ACHN (cell line): ENCODE results near the gene NRXN2.
"Not testable (repeated sequence)": the region's sequence is repeated elsewhere in the genome, so short reads cannot be mapped to it uniquely, and the experiment has no call there.

Experiments used
- DNase-seq: peaks from one replicate; pipeline ENCODE4 v3.0.0-alpha.2; 2015
- in situ Hi-C: cut with HindIII; loops from 2 replicates; pipeline ENCODE4 v1.10.0; 2017; ENCODE audit warnings: low sequenced_read_pairs, low pct_ligation_motif_present, low pct_unique_long_range_greater_than_20kb

Gene NRXN2

DNA sequence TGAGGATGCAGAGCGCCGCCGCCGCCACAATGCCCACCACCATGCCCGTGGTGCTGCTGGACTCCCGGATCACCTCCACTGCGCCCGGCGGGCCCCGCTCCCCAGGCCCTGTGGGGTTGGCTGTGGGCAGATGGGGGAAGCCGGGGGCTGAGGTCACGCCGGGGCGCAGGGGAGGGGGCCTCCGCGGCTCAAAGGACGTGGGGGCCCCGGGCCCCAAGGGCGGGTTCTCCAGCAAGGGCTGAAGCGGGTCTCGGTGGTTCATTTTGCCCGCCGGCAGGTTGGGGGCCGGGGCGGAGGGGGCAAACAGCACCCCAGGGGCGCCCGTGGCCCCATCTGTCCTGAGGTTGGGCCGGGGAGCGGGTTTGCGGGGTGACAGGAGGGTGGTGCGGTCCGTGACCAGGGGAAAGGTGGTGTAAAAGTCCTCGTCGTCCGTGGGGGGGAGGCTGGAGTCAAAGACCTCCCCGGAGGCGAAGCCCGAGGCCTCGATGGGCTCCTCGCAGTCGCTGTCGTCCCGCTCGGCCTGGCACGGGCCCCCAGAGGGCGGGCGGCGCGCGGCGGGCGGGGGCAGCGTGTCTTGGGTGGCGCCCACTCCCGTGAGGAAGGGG, 115.5 kb downstream of the NRXN2 start:
- in situ Hi-C loops = no loop called here
- DNase-seq = no peak

DNA sequence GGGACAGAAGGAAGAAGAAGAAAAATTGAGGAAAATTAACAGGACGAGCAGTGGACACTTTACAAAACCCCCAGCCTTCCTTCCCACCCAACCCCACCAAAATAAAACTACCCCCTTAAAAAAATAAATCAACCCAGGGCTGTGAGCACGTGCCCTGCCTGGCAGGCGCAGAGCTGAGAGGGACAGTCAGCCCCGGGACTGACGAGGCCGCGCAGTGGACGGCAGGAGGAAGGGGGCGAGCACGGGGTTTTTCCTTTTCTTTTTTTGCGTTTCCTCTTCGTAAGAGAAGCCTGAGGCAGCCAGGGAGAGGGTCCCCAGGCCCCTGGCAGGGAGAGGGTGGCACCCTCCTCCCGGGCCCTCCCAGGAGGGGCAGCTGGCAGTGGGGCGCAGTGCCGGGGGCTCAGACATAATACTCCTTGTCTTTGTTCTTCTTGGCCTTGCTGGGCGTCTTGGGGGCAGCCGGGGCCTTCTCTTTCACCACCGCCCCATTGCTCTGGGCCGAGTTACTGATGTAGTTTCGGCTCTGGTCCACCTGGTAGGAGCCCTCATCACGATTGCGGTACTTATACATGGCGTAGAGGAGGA, 116.1 kb downstream of the NRXN2 start:
- in situ Hi-C loops = no loop called here
- DNase-seq = no peak

DNA sequence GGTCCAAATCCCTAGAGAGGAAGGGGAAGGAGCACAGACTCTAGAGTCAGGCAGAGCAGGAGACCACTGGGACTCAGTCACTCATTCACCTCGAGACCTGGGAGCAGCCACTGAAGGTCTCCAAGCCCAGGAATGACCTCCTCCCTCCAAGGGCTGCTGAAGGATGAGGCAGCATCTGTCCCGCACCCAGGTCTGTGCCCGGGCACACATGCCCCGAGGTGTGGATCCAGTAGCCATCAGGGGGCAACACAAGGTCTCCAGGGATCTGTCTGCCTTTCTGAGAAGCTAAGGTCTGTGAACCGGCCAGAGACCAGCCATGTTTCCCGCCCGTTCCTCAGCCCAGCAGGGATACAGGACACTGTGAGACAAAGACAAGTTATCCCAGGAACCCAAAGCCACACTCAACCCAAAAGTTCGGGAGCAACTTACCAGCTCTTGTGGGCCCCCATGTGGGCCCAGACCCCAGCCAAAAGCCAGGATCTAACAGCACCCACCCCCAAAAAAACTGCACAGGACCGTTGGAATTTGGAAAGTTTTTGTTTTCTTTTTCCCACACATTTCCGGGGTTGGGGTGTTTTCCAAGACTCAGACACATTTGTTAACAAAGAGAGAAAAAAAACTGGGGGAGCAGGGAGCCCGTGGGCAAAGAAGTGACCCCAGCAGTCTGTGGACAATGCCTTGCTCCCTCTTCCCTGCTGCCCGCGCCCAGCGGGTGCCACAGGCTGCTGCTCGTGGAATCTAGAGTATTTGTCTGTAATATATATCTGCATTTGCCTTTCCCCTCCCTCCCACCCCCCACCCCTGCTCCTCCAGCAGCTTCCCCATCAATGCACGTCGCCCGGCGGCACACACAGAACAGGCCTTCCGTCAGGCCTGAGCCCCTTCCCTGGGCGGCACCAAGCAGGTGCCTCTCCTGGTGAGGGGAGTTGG, 117.1 kb downstream of the NRXN2 start:
- in situ Hi-C loops = no loop called here
- no peak for DNase-seq

DNA sequence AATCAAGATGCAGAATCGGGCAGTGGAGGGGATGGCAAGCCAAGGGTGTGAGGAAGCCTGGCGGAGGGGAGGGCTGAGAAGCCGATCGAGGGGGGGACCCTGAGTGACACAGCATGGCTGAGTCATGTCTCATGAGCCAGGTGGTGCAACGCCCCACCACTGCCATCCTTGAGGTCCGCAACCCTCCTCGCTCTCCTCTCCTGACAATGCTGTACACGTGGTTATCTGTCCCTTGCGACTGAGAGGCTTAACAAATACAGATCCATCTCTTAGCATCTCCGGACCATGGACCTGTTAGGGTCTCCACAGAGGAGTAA, 117.8 kb downstream of the NRXN2 start:
- in situ Hi-C loops = no loop called here
- no peak for DNase-seq

DNA sequence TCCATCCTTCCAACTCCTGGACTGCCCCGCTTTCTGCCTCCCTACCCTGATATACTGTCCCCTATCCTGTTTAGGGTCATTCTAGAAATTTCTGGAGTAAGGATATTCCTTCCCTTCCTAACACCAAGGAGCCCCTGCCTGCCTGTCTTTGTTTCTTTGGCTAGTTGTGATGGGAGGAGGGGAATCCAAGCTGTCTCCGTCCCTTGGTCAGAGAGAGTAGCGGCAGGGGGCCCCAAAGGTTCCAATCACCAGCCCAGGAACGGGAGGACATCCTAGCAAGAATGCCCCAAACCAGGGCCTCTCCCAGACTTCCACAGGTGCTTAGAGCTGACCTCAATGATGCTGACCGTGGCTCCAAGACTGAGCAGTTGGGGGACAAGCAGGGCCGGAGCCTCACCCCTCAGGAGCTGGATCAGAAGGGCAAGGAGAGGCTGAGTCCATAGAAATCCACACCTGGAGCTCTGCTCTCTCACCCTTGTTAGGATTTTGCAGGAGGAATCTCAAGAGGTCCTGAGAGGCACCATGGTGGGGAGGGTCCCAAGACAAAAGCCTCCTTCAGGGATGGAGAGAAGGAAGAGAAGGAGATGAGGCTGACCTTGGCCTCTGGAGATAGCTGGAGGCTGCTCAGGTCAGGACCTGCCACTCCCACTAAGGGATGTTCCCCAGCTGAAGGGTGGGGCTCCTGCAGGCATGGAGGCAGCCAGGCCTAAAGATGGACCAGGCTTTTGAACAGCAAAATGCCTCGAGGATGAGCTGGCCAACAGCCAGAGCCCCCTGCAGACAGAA, 118.3 kb downstream of the NRXN2 start:
- in situ Hi-C loops = no loop called here
- no peak for DNase-seq

DNA sequence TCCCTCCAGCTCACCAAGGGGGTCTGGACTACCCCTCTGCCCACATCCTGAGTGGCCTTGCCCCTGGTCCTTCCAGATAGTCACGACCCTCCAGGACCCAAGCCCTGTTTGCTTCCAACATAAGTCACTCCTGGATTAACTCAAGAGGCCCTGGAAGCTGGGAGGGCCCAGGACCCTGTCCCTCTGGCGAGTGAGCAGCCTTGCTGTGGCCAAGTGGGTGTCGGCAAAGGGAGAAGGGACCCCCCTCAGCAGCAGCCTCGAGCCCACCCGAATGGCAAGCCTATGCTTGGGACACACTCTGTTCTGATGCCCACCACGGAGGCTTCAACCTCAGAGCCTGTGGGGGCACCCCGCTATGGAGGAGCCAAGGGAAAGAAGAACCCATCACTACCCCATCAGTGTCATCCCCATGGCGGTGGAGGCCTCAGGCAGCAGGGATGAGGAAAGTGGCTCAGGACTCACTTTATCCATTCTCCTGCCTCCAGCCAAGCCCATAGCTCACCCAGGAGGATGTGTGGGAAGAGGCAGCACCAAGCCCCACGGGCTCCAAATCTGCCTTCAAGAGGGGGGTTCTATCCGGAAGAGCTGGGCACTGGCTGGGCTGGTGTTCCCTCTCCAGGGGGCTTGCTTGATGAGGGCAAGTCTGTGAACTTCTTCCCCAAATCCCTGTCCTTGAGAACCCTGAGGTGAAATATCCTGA, 119.4 kb downstream of the NRXN2 start:
- DNase-seq = no peak

DNA sequence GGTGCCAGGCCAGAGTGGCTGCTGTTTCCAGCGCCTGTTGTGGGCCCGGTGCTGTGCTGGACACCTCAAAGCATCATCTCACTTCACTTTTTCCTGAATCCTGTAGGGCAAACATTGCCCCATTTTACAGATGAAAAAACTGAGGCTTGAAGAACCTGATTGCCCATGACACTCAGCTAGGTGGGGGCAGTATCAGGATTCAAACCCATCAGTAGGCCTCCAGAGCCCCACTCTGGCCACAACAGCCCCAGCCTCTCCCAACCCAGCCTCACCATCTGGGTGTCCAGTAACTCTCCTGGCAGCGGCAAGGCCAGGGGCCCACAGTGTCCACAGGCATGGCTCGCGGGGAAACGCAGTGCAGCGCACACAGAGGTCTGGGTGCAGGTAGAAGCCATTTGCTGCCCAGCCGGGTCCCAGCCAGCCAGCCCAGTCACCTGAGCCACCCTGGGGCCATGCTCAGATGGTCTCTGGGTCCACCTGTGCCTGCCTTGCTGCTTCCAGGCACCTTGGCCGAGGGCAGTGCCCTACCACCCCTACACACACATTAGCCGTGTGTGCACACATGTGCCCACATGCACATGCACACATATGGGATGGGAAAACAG, 120.4 kb downstream of the NRXN2 start:
- in situ Hi-C loops = no loop called here
- DNase-seq = no peak

More for the DNA sequence above, 119.4 kb downstream of the NRXN2 start:
- in situ Hi-C loops = no loop called here

DNA sequence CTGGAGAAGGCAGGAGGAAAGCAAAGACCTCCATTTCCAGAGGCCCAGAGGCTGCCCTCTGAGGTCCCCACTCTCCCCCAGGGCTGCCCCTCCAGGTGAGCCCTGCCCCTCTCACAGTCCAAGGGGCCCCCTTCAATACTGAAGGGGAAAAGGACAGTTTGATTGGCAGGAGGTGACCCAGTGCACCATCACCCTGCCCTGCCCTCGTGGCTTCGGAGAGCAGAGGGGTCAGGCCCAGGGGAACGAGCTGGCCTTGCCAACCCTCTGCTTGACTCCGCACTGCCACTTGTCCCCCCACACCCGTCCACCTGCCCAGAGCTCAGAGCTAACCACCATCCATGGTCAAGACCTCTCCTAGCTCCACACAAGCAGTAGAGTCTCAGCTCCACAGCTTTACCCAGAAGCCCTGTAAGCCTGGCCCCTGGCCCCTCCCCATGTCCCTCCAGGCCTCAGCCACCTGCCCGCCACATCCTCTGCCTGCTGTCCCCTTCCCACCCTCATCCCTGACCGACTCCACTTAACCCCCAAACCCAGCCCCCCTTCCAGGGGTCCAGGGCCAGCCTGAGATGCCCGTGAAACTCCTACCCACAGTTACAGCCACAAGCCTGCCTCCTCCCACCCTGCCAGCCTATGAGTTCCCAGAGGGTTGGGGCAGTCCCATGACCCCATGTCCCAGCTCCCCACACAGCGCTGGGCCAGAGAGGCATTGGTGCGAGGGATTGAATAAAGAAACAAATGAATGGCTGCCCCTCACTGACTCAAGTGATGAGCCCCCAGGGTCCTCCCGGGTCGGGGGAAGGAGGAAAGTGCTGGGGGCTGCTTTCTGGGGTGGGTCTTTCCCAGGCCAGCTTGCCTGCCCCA, 121.2 kb downstream of the NRXN2 start:
- in situ Hi-C loops = no loop called here

DNA sequence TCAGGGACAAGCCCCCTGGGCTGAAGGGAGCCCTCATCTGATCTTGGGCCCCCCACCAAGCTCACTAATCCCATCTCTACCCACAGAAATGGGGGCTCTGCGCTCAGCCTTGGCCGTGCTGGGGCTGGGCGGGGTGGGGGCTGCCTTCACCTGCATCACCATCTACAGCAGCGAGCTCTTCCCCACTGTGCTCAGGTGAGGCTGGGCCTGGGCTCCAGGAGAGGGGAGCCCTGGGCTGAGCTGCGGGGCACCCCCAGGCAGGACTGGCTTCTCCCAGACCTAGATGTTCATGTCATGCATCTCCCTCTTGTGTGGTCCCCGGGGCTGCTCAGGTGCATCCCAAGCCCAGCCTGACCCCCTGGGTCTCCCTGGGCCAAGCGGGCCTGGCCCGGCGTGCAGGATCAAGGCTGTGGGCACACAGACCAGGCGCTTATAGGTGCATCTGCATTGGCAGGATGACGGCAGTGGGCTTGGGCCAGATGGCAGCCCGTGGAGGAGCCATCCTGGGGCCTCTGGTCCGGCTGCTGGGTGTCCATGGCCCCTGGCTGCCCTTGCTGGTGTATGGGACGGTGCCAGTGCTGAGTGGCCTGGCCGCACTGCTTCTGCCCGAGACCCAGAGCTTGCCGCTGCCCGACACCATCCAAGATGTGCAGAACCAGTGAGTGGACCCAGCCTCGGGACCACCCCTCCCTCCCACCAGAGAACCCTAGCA, 122.6 kb downstream of the NRXN2 start:
- in situ Hi-C loops = no loop called here
- no peak for DNase-seq

More for the DNA sequence above, 121.2 kb downstream of the NRXN2 start:
- no peak for DNase-seq

DNA sequence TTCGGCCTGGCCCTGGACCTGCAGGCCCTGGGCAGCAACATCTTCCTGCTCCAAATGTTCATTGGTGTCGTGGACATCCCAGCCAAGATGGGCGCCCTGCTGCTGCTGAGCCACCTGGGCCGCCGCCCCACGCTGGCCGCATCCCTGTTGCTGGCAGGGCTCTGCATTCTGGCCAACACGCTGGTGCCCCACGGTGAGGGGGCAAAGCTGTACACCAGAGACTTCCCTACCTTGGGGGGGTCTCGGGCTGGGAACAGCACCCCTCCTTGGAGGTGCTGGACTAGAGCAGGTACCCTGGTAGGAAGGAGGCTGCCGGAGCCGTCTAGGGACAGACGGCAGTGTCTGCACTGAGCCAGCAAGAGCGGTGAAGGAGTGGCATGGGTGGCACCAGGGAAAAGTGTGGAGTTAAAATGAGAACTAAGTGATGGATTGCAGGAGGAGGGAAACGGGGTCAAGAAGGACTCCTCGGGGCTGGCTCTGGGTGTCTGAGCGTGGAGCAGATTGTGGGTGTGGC, 123.2 kb downstream of the NRXN2 start:
- DNase-seq = no peak
- in situ Hi-C loops = no loop called here

DNA sequence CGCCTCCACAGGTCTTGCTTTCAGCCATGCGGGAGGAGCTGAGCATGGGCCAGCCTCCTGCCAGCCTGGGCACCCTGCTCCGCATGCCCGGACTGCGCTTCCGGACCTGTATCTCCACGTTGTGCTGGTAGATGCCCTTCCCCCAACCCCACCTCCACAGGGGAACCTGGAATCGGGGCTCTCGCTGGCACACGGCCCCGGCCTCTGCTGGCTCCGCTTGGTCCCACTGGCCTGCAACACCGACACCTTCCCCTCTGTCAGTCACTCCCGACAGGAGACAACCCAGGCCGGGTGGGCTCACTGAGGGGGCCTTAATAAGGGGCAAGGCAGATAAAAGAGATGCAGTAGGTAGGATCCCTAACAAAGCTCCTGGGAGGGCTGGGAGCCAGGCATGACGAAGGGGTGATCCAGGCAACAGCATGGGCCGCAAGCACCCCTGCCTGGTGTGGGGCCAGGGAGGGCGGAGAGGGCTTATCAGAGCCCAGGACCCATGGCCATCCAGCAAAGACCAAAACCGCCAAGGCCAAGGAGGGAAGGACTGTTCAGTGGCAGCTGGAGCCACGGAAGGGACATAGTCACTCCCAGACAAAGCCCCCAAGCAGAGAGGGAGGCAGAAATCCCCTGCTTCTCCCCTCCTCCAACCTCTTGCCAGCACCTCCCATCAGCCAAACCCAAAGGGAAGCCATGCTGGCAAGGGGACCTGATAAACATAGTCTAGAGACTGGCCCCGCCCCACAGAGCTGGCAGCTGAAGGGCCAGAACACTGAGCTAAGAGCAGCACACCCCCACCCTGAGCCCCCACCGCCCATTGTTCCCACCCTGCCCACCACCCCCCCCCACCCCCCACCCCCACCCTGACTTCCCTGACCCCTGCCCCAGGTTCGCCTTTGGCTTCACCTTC, 124.0 kb downstream of the NRXN2 start:
- in situ Hi-C loops = no loop called here

DNA sequence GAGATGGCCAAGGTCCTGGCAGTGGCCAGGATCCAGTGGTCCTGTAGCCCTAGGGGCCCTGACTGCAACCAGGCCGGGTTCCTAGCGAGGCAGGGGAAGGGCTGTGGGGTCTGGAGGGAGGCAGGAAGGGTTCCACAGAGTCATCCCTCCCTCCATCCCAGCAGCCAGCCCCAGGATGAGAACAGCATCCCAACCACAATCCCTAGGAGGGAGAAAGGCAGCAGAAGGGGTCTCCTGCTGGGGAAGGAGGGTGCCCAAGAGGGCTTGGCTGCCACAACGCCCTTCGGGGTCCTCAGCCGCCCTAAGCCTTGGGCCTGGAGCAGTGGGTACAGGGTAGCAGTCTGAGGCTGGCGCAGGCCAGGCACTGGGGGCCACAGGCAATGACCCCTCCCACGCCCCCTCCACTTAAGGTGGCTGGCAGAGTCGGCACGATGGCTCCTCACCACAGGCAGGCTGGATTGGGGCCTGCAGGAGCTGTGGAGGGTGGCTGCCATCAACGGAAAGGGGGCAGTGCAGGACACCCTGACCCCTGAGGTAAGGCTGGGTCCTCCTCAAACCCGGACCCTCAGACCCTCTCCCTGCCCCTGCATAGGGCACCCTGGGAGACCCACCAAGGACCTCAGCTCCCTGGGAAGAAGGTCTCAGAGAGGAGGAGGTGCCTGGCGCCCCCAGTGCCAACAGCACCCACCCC, 124.7 kb downstream of the NRXN2 start:
- no peak for DNase-seq

More for the DNA sequence above, 124.0 kb downstream of the NRXN2 start:
- no peak for DNase-seq

DNA sequence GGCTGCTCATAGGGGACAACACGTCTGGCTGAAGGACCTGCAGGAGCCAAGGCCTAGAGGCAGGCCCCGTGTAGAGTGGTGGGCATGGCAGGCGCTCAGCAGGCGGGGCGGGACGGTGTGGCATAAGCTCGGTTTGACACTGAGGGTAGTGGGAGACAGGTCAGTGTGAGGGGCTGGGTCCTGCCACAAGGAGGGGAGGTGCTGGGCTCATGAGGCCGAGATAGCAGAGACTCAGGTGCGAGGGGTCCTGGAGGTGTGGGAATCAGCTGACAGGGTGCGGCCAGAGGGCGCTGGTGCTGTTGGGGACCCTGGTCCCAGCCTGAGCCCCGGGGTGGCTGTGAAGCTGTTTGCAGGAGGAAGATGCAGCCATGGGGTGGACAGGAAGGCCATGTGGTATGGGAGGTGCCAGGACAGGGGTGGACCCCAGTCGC, 125.3 kb downstream of the NRXN2 start:
- DNase-seq = no peak
- in situ Hi-C loops = no loop called here

More for the DNA sequence above, 124.7 kb downstream of the NRXN2 start:
- in situ Hi-C loops = no loop called here

DNA sequence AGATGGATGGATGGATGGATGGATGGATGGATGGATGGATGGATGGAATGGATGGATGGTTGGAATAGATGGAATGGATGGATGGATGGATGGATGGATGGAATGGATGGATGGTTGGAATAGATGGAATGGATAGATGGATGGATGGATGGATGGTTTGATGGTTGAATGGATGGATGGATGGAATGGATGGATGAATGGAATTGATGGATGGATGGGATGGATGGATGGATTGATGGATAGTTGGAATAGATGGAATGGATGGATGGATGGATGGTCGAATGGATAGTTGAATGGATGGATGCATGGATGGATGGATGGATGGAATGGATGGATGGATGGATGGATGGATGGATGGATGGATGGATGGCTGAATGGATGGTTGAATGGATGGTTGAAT, 127.1 kb downstream of the NRXN2 start:
- DNase-seq, in situ Hi-C loops: not testable (repeated sequence)
